EL (cell line): ENCODE results near the gene ATPAF1.

Source experiments
- DNase-seq: peaks from one replicate; pipeline ENCODE4 v3.0.0-alpha.2; 2016

Gene ATPAF1

GRCh38 chr1:46582972-46583371, 85.2 kb downstream of the ATPAF1 start:
- DNase-seq = no peak
